WTC11 (cell line): ENCODE data around the gene ATP2A3. TPM values are rescaled to one million over a fixed set of nuclear protein-coding genes. Genes with fewer than 3 reads are reported as not detected.

Source experiments
- ATAC-seq: fragments of 200-7000 bp; cut with Tn5 transposase; 2 replicates; pipeline ENCODE4 v1.10.0; 2021; ENCODE audit warnings: mild to moderate bottlenecking, moderate library complexity
- CTCF ChIA-PET: fragments of 300-600 bp; sonication (Branson Sonifier 250); formaldehyde crosslinking; loops from one replicate; lab custom pipeline; 2021; ENCODE audit warnings: antibody characterized with exemption; lab: Charles Lee
- POLR2A ChIA-PET: fragments of 350-600 bp; sonication (Branson Sonifier 250); formaldehyde crosslinking; loops from one replicate; lab custom pipeline; 2021; ENCODE audit warnings: antibody characterized with exemption; lab: Charles Lee
- DNase-seq: peaks from one replicate; pipeline ENCODE4 v3.0.0; 2021; ENCODE audit warnings: low spot score
- H3K27ac Mint-ChIP-seq: 2 replicates; pipeline ENCODE4 v1.8.0; 2021; ENCODE audit warnings: mixed read lengths
- H3K27me3 Mint-ChIP-seq: 2 replicates; pipeline ENCODE4 v1.8.0; 2021; ENCODE audit warnings: low read depth, mild to moderate bottlenecking, moderate library complexity, mixed read lengths
- H3K36me3 Mint-ChIP-seq: 2 replicates; pipeline ENCODE4 v1.8.0; 2021; ENCODE audit warnings: mixed read lengths
- H3K4me1 Mint-ChIP-seq: 2 replicates; pipeline ENCODE4 v1.8.0; 2022; ENCODE audit warnings: mixed read lengths
- H3K4me3 Mint-ChIP-seq: 2 replicates; pipeline ENCODE4 v1.8.0; 2021; ENCODE audit warnings: mild to moderate bottlenecking, moderate library complexity, mixed read lengths
- H3K9me3 Mint-ChIP-seq: 2 replicates; pipeline ENCODE4 v1.8.0; 2021; ENCODE audit warnings: mixed read lengths
- AR ChIP-seq: fragments of 250-450 bp; sonication (Bioruptor Pico); IDR thresholded peaks from 2 replicates; pipeline ENCODE4 v1.9.0; 2021; ENCODE audit warnings: mild to moderate bottlenecking
- ATF3 ChIP-seq: sonication (generic); formaldehyde crosslinking; conservative IDR thresholded peaks from 2 replicates; pipeline ENCODE4 v1.8.1; 2022; ENCODE audit warnings: mild to moderate bottlenecking, missing genetic modification reagents
- CBFB ChIP-seq: sonication (generic); formaldehyde crosslinking; IDR thresholded peaks from 2 replicates; pipeline ENCODE4 v1.8.1; 2022; ENCODE audit warnings: mild to moderate bottlenecking, low read depth, missing genetic modification reagents
- E2F5 ChIP-seq: sonication (generic); formaldehyde crosslinking; IDR thresholded peaks from 2 replicates; pipeline ENCODE4 v1.8.1; 2022; ENCODE audit warnings: mild to moderate bottlenecking, moderate library complexity, missing genetic modification reagents
- ELF4 ChIP-seq: sonication (generic); formaldehyde crosslinking; IDR thresholded peaks from 2 replicates; pipeline ENCODE4 v1.8.1; 2022; ENCODE audit warnings: low read depth, mild to moderate bottlenecking, moderate library complexity, missing genetic modification reagents
- ERG ChIP-seq: fragments of 250-450 bp; sonication (Bioruptor Pico); IDR thresholded peaks from 2 replicates; pipeline ENCODE4 v1.8.0; 2021; ENCODE audit warnings: mild to moderate bottlenecking
- ESRRA ChIP-seq: sonication (generic); formaldehyde crosslinking; IDR thresholded peaks from 2 replicates; pipeline ENCODE4 v1.8.1; 2022; ENCODE audit warnings: mild to moderate bottlenecking, missing genetic modification reagents, borderline replicate concordance
- GTF2I ChIP-seq: fragments of 250-450 bp; sonication (Bioruptor Pico); conservative IDR thresholded peaks from 2 replicates; pipeline ENCODE4 v1.4.0; 2021; ENCODE audit warnings: mild to moderate bottlenecking
- HMGA2 ChIP-seq: fragments of 250-450 bp; sonication (Bioruptor Pico); IDR thresholded peaks from 2 replicates; pipeline ENCODE4 v1.4.0; 2021; ENCODE audit warnings: mild to moderate bottlenecking, moderate library complexity
- IRF2 ChIP-seq: sonication (generic); formaldehyde crosslinking; IDR thresholded peaks from 2 replicates; pipeline ENCODE4 v1.8.0; 2022; ENCODE audit warnings: low read depth, missing genetic modification reagents, borderline replicate concordance
- SMAD4 ChIP-seq: sonication (generic); formaldehyde crosslinking; IDR thresholded peaks from 2 replicates; pipeline ENCODE4 v1.8.0; 2022; ENCODE audit warnings: mild to moderate bottlenecking, missing genetic modification reagents
- TEAD4 ChIP-seq: sonication (generic); formaldehyde crosslinking; IDR thresholded peaks from 2 replicates; pipeline ENCODE4 v1.8.0; 2022; ENCODE audit warnings: mild to moderate bottlenecking, missing genetic modification reagents
- ZNF416 ChIP-seq: fragments of 250-450 bp; sonication (Bioruptor Pico); IDR thresholded peaks from 2 replicates; pipeline ENCODE4 v1.9.0; 2021; ENCODE audit warnings: mild to moderate bottlenecking, inconsistent platforms
- ZNF671 ChIP-seq: fragments of 250-450 bp; sonication (Bioruptor Pico); IDR thresholded peaks from 2 replicates; pipeline ENCODE4 v1.8.0; 2021; ENCODE audit warnings: mild to moderate bottlenecking
- total RNA-seq: library from RNA; stranded (reverse); gene quantifications from 3 replicates; pipeline ENCODE4 v1.2.3, GENCODE V29; 2021
- TF ChIP-seq, protein P1 (sequence below): sonication (generic); formaldehyde crosslinking; conservative IDR thresholded peaks from 2 replicates; pipeline ENCODE4 v1.8.1; 2023; ENCODE audit warnings: mild to moderate bottlenecking, low read depth, missing genetic modification reagents, moderate library complexity
- TF ChIP-seq, protein P2 (sequence below): sonication (generic); formaldehyde crosslinking; IDR thresholded peaks from 2 replicates; pipeline ENCODE4 v1.8.0; 2022; ENCODE audit warnings: mild to moderate bottlenecking, missing genetic modification reagents
- TF ChIP-seq, protein P3 (sequence below): sonication (generic); formaldehyde crosslinking; IDR thresholded peaks from 2 replicates; pipeline ENCODE4 v1.8.1; 2023; ENCODE audit warnings: mild to moderate bottlenecking, missing genetic modification reagents
- TF ChIP-seq, protein P4 (sequence below): sonication (generic); formaldehyde crosslinking; IDR thresholded peaks from 2 replicates; pipeline ENCODE4 v1.8.1; 2022; ENCODE audit warnings: mild to moderate bottlenecking, missing genetic modification reagents, moderate library complexity, borderline replicate concordance

The ATP2A3 gene
- total RNA-seq, 1 experiment from 2014 or later = 37.8 TPM

- no peaks in the 10 kb centered on the region for H3K9me3 Mint-ChIP-seq
- H3K4me3 Mint-ChIP-seq = no peak overlapping the region
- DNase-seq = no peak
- POLR2A ChIA-PET = no interaction called here
- no peak overlapping the region for H3K27ac Mint-ChIP-seq
- H3K36me3 Mint-ChIP-seq = 0 out of 2 replicates have a peak, but pooled peaks cover 5% of the 10 kb centered on the region
- peaks cover 5% of the 10 kb centered on the region; the same call in 1 of the 2 replicates for H3K27me3 Mint-ChIP-seq
- ATAC-seq = no peak
- H3K4me1 Mint-ChIP-seq = peaks cover 25% of the 10 kb centered on the region
- TF ChIP-seq, protein P1, sequence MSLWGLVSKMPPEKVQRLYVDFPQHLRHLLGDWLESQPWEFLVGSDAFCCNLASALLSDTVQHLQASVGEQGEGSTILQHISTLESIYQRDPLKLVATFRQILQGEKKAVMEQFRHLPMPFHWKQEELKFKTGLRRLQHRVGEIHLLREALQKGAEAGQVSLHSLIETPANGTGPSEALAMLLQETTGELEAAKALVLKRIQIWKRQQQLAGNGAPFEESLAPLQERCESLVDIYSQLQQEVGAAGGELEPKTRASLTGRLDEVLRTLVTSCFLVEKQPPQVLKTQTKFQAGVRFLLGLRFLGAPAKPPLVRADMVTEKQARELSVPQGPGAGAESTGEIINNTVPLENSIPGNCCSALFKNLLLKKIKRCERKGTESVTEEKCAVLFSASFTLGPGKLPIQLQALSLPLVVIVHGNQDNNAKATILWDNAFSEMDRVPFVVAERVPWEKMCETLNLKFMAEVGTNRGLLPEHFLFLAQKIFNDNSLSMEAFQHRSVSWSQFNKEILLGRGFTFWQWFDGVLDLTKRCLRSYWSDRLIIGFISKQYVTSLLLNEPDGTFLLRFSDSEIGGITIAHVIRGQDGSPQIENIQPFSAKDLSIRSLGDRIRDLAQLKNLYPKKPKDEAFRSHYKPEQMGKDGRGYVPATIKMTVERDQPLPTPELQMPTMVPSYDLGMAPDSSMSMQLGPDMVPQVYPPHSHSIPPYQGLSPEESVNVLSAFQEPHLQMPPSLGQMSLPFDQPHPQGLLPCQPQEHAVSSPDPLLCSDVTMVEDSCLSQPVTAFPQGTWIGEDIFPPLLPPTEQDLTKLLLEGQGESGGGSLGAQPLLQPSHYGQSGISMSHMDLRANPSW (CRISPR knock-in tag) = no peak
- no peak for TF ChIP-seq ZNF671
- no peak for TF ChIP-seq ZNF416 (CRISPR knock-in tag)
- no peak for TF ChIP-seq HMGA2 (CRISPR knock-in tag)
- TF ChIP-seq, protein P2, sequence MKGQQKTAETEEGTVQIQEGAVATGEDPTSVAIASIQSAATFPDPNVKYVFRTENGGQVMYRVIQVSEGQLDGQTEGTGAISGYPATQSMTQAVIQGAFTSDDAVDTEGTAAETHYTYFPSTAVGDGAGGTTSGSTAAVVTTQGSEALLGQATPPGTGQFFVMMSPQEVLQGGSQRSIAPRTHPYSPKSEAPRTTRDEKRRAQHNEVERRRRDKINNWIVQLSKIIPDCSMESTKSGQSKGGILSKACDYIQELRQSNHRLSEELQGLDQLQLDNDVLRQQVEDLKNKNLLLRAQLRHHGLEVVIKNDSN (CRISPR knock-in tag) = no peak
- no peak for TF ChIP-seq SMAD4 (CRISPR knock-in tag)
- TF ChIP-seq ATF3 (CRISPR knock-in tag) = no peak
- TF ChIP-seq, protein P3, sequence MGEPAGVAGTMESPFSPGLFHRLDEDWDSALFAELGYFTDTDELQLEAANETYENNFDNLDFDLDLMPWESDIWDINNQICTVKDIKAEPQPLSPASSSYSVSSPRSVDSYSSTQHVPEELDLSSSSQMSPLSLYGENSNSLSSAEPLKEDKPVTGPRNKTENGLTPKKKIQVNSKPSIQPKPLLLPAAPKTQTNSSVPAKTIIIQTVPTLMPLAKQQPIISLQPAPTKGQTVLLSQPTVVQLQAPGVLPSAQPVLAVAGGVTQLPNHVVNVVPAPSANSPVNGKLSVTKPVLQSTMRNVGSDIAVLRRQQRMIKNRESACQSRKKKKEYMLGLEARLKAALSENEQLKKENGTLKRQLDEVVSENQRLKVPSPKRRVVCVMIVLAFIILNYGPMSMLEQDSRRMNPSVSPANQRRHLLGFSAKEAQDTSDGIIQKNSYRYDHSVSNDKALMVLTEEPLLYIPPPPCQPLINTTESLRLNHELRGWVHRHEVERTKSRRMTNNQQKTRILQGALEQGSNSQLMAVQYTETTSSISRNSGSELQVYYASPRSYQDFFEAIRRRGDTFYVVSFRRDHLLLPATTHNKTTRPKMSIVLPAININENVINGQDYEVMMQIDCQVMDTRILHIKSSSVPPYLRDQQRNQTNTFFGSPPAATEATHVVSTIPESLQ (CRISPR knock-in tag) = no peak
- TF ChIP-seq, protein P4, sequence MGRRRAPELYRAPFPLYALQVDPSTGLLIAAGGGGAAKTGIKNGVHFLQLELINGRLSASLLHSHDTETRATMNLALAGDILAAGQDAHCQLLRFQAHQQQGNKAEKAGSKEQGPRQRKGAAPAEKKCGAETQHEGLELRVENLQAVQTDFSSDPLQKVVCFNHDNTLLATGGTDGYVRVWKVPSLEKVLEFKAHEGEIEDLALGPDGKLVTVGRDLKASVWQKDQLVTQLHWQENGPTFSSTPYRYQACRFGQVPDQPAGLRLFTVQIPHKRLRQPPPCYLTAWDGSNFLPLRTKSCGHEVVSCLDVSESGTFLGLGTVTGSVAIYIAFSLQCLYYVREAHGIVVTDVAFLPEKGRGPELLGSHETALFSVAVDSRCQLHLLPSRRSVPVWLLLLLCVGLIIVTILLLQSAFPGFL (CRISPR knock-in tag) = no peak
- no peak for TF ChIP-seq AR
- no peak for TF ChIP-seq ELF4
- TF ChIP-seq IRF2 (CRISPR knock-in tag) = no peak
- no peak for TF ChIP-seq E2F5
- TF ChIP-seq GTF2I (CRISPR knock-in tag) = no peak
- no peak for TF ChIP-seq TEAD4 (CRISPR knock-in tag)
- no peak for TF ChIP-seq ERG
- TF ChIP-seq ESRRA (CRISPR knock-in tag) = no peak
- TF ChIP-seq CBFB (CRISPR knock-in tag) = no peak
- TF ChIP-seq, all 79 proteins: peak for 0
- CTCF ChIA-PET = interaction anchor here (1.0 to 1.5 kb wide), 2 partner anchors 27 to 149 kb away, joined by 3 read pairs; no protein-coding TSS in a partner anchor
Measured at GRCh38 chr17:3886776-3887175, 77.5 kb downstream of the ATP2A3 start.
